GM23338 (cell line): ENCODE data around the gene MRAP. TPM values are rescaled to one million over a fixed set of nuclear protein-coding genes. Genes with fewer than 3 reads are reported as not detected.

ENCODE experiments used
- ATAC-seq: fragments of 200-7000 bp; cut with Tn5 transposase; 3 replicates; pipeline ENCODE4 v1.9.1; 2020
- DNase-seq: peaks from one replicate; pipeline ENCODE4 v3.0.0-alpha.2; 2015; ENCODE audit warnings: low spot score
- H2AFZ ChIP-seq: fragments of 200-600 bp; sonication (generic); 2 replicates; pipeline ENCODE4 v1.8.0; 2016; ENCODE audit warnings: antibody characterized with exemption, mild to moderate bottlenecking, moderate library complexity
- H3F3A ChIP-seq: fragments of 200-600 bp; sonication (generic); replicated peaks from 2 replicates; pipeline ENCODE4 v1.8.0; 2017; ENCODE audit warnings: antibody characterized with exemption, mixed run types, low read depth
- H3K27ac ChIP-seq: fragments of 200-600 bp; sonication (generic); 2 replicates; pipeline ENCODE4 v1.6.1; 2016; ENCODE audit warnings: low read depth
- H3K27me3 ChIP-seq: fragments of 200-600 bp; sonication (generic); 2 replicates; pipeline ENCODE4 v1.8.0; 2016; ENCODE audit warnings: mild to moderate bottlenecking, mixed run types, moderate library complexity; ENCODE audit not compliant: insufficient read depth
- H3K36me3 ChIP-seq: fragments of 200-600 bp; sonication (generic); 2 replicates; pipeline ENCODE4 v1.8.0; 2016; ENCODE audit warnings: mild to moderate bottlenecking; ENCODE audit not compliant: insufficient read depth
- H3K4me1 ChIP-seq: fragments of 200-600 bp; sonication (generic); 2 replicates; pipeline ENCODE4 v1.8.0; 2016; ENCODE audit warnings: mild to moderate bottlenecking, moderate library complexity; ENCODE audit not compliant: insufficient read depth
- H3K4me2 ChIP-seq: fragments of 200-600 bp; sonication (generic); 2 replicates; pipeline ENCODE4 v1.7.1; 2017; ENCODE audit warnings: mixed run types
- H3K4me3 ChIP-seq: fragments of 200-600 bp; sonication (generic); 2 replicates; pipeline ENCODE4 v1.6.1; 2016; ENCODE audit warnings: mixed run types
- H3K79me2 ChIP-seq: fragments of 200-600 bp; sonication (generic); replicated peaks from 2 replicates; pipeline ENCODE4 v1.8.0; 2017; ENCODE audit warnings: mild to moderate bottlenecking; ENCODE audit not compliant: insufficient read depth
- H3K9me2 ChIP-seq: fragments of 200-600 bp; sonication (generic); 2 replicates; pipeline ENCODE4 v1.8.0; 2017; ENCODE audit not compliant: insufficient read depth
- H4K20me1 ChIP-seq: fragments of 200-600 bp; sonication (generic); replicated peaks from 2 replicates; pipeline ENCODE4 v1.8.0; 2017; ENCODE audit warnings: mild to moderate bottlenecking; ENCODE audit not compliant: insufficient read depth
- H3K27ac Mint-ChIP-seq: 2 replicates; pipeline ENCODE4 v1.8.0; 2020; ENCODE audit warnings: inconsistent platforms, mild to moderate bottlenecking, moderate library complexity, mixed read lengths
- H3K27me3 Mint-ChIP-seq: 3 replicates; pipeline ENCODE4 v1.8.0; 2022; ENCODE audit warnings: low read depth, mild to moderate bottlenecking, moderate library complexity, mixed read lengths, inconsistent platforms; ENCODE audit not compliant: insufficient read depth, poor library complexity
- H3K36me3 Mint-ChIP-seq: 3 replicates; pipeline ENCODE4 v1.8.0; 2021; ENCODE audit warnings: low read depth, mild to moderate bottlenecking, inconsistent platforms, moderate library complexity, mixed read lengths
- H3K4me1 Mint-ChIP-seq: 3 replicates; pipeline ENCODE4 v1.8.0; 2020; ENCODE audit warnings: mild to moderate bottlenecking, inconsistent platforms, mixed read lengths
- H3K4me3 Mint-ChIP-seq: 3 replicates; pipeline ENCODE4 v1.8.0; 2021; ENCODE audit warnings: moderate library complexity, mild to moderate bottlenecking, inconsistent platforms, mixed read lengths
- H3K9me3 Mint-ChIP-seq: 3 replicates; pipeline ENCODE4 v1.8.0; 2020; ENCODE audit warnings: moderate library complexity, mild to moderate bottlenecking, inconsistent platforms, mixed read lengths
- CREB1 ChIP-seq: fragments of 250-450 bp; sonication (Bioruptor Pico); IDR thresholded peaks from 2 replicates; pipeline ENCODE4 v1.5.0; 2020; ENCODE audit warnings: low read depth, mild to moderate bottlenecking, moderate library complexity
- CTCF ChIP-seq, 2 experiments: fragments of 200-600 bp in 1 of 2; sonication (generic) in 1 of 2; conservative IDR thresholded peaks; 2 replicates each; pipeline versions ENCODE4 v1.5.1 to v1.6.1; 2016 to 2017; ENCODE audit warnings: antibody characterized with exemption in 2 of 2, low read depth in 2 of 2, mild to moderate bottlenecking in 2 of 2, moderate library complexity in 1 of 2
- ETS1 ChIP-seq: IDR thresholded peaks from 2 replicates; pipeline ENCODE4 v1.6.1; 2016; ENCODE audit warnings: antibody characterized with exemption
- EZH2phosphoT487 ChIP-seq: fragments of 200-600 bp; sonication (generic); IDR thresholded peaks from one replicate; pipeline ENCODE4 v1.8.1; 2018; ENCODE audit warnings: antibody characterized with exemption; ENCODE audit not compliant: unreplicated experiment
- JUNB ChIP-seq: IDR thresholded peaks from one replicate; pipeline ENCODE4 v1.6.1; 2016; ENCODE audit warnings: antibody characterized with exemption; ENCODE audit not compliant: unreplicated experiment
- NANOG ChIP-seq: IDR thresholded peaks from 2 replicates; pipeline ENCODE4 v1.6.1; 2016; ENCODE audit warnings: antibody characterized with exemption, borderline replicate concordance
- REST ChIP-seq: IDR thresholded peaks from one replicate; pipeline ENCODE4 v1.6.1; 2018; ENCODE audit warnings: antibody characterized with exemption; ENCODE audit not compliant: unreplicated experiment
- ZNF114 ChIP-seq: fragments of 250-450 bp; sonication (Bioruptor Pico); IDR thresholded peaks from 2 replicates; pipeline ENCODE4 v1.5.0; 2020; ENCODE audit warnings: mild to moderate bottlenecking, moderate library complexity
- ZNF331 ChIP-seq: fragments of 250-450 bp; sonication (Bioruptor Pico); IDR thresholded peaks from 2 replicates; pipeline ENCODE4 v1.5.0; 2020; ENCODE audit warnings: low read depth, mild to moderate bottlenecking, moderate library complexity
- polyA plus RNA-seq: library from polyadenylated mRNA; unstranded; fragments of >200 nt; fragmentation: Nextera tagmentation; extraction: Ambion mirVana; gene quantifications from 2 replicates; pipeline ENCODE4 v1.2.1, GENCODE V29; 2016
- total RNA-seq: library from RNA; depleted of rRNA; stranded (reverse); fragments of >200 nt; shearing (Covaris generic); gene quantifications from 2 replicates; pipeline ENCODE4 v1.2.3, GENCODE V29; 2014

MRAP gene
- total and polyA plus RNA-seq, 2 experiments from 2014 or later: 0.78 TPM; not detected in 1

DNA sequence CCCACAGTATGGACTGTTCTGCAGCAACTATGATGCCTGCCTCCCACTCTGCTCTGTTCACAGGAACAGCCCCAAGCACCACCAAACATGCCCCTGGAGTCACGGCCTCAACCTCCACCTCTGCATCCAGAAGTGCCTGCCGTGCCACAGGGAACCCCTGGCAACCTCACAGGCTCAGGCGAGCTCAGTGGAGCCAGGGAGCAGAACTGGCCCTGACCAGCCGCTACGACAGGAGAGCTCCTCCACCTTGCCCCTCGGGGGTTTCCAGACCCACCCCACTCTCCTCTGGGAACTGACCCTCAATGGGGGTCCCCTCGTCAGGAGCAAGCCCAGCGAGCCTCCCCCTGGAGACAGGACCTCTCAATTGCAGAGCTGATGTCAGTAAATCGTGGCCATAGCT, 13.0 kb downstream of the MRAP start (continued):
- TF ChIP-seq REST (no peak), CREB1 (CRISPR knock-in tag) (no peak), CTCF (conservative IDR thresholded peaks at IDR 0.05; ENCODE audit: low read depth in 2 of 2) (no peak), JUNB (no peak), ZNF114 (CRISPR knock-in tag) (no peak), ZNF331 (CRISPR knock-in tag) (no peak)

DNA sequence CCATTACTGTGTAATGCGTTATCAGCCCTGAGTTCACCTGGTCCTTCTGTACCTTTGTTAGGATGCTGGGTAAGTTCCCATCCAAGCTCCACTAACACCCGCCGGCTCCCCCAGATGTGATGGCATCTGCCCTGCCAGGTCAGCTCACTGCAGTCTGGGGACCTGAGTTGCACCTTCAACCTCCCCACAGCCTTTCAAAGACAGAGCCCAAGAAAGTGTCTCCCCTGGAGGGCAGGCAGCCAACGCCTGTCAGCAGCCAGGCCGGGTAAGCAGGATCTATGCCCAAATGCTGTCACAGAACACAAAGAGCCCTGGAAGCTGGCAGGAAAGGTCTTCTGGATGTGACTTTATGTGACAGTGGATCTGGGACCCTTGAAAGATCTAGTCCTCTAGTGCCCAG, 13.7 kb downstream of the MRAP start:
- H3K27me3 Mint-ChIP-seq: peaks cover 3% of the 10 kb centered on the region
- no peak for DNase-seq
- H3K9me3 Mint-ChIP-seq: no peaks in the 10 kb centered on the region

More for the DNA sequence above, 13.7 kb downstream of the MRAP start:
- no peak for ATAC-seq
- Mint-ChIP-seq H3K4me3 (no peak overlapping the region), H3K36me3 (peaks cover 39% of the 10 kb centered on the region), H3K27ac (no peak overlapping the region), H3K4me1 (peaks cover 4% of the 10 kb centered on the region; the same call in 1 of the 3 replicates)
- H2AFZ ChIP-seq: no peak overlapping the region
- H4K20me1 ChIP-seq: peaks cover 3% of the 10 kb centered on the region
- no peaks in the 10 kb centered on the region for H3K9me2 ChIP-seq
- no peaks in the 10 kb centered on the region for H3F3A ChIP-seq
- no peaks in the 10 kb centered on the region for H3K4me1 ChIP-seq
- no peak overlapping the region for H3K27ac ChIP-seq
- TF ChIP-seq JUNB: no peak
- no peak for TF ChIP-seq REST
- no peak for TF ChIP-seq ETS1
- no peak for TF ChIP-seq NANOG
- no peak for TF ChIP-seq EZH2phosphoT487
- TF ChIP-seq CREB1 (CRISPR knock-in tag): no peak
- TF ChIP-seq ZNF331 (CRISPR knock-in tag): no peak
- TF ChIP-seq CTCF (conservative IDR thresholded peaks at IDR 0.05; ENCODE audit: low read depth in 2 of 2): no peak
- no peaks in the 10 kb centered on the region for H3K27me3 ChIP-seq
- no peak overlapping the region for H3K4me3 ChIP-seq
- H3K79me2 ChIP-seq: no peaks in the 10 kb centered on the region; the same call in 1 of the 2 replicates
- peaks cover 22% of the 10 kb centered on the region for H3K36me3 ChIP-seq
- H3K4me2 ChIP-seq: no peak overlapping the region
